MG63 (cell line): ENCODE measurements around the gene FASN. TPM values are rescaled to one million over a fixed set of nuclear protein-coding genes. Genes with fewer than 3 reads are reported as not detected.
A peak's percentile ranks its signal among the peaks of the same experiment; 100 is the strongest.
"Not testable (repeated sequence)": the region's sequence is repeated elsewhere in the genome, so short reads cannot be mapped to it uniquely, and the experiment has no call there.

Experiments used
- DNase-seq: peaks from one replicate; pipeline ENCODE4 v3.0.0-alpha.2; 2020
- H3K27me3 ChIP-seq: fragments of 250-450 bp; sonication (Bioruptor Pico); 2 replicates; pipeline ENCODE4 v1.5.1; 2020; ENCODE audit warnings: mild to moderate bottlenecking, moderate library complexity
- H3K36me3 ChIP-seq: fragments of 250-450 bp; sonication (Bioruptor Pico); 2 replicates; pipeline ENCODE4 v1.5.1; 2020; ENCODE audit warnings: mild to moderate bottlenecking, moderate library complexity
- H3K4me3 ChIP-seq: fragments of 250-450 bp; sonication (Bioruptor Pico); 2 replicates; pipeline ENCODE4 v1.5.1; 2020; ENCODE audit warnings: mild to moderate bottlenecking, moderate library complexity
- H3K9me3 ChIP-seq: fragments of 250-450 bp; sonication (Bioruptor Pico); 2 replicates; pipeline ENCODE4 v1.5.1; 2020; ENCODE audit warnings: mild to moderate bottlenecking, moderate library complexity
- total RNA-seq: library from RNA; depleted of rRNA; stranded (reverse); fragments of >200 nt; shearing (Covaris generic); gene quantifications from 2 replicates; pipeline ENCODE4 v1.2.3, GENCODE V29; 2014; ENCODE audit warnings: low replicate concordance; rRNA removed

The FASN gene
- total RNA-seq, result 112 and 125 TPM in 2 replicates

GRCh38 chr17:82098169-82098938, at the start of gene FASN:
Gene FASN, minus strand, starts transcription at chr17:82098236. Its CDS starts 1,791 bp downstream, at chr17:82096445.
- peak; percentile 98 for DNase-seq
- Histone ChIP-seq H3K36me3 (peaks cover 40% of the 10 kb centered on the region), H3K4me3 (peak within 1 kb of the TSS; percentile 84)

GRCh38 chr17:82146663-82147654, 48.9 kb upstream of the FASN start:
- Histone ChIP-seq H3K4me3 (no peak overlapping the region), H3K9me3 (no peaks in the 10 kb centered on the region), H3K27me3 (no peaks in the 10 kb centered on the region), H3K36me3 (peaks cover 4% of the 10 kb centered on the region; the same call in 1 of the 2 replicates)
- DNase-seq, result no peak

More at GRCh38 chr17:82098169-82098938, at the start of gene FASN:
- Histone ChIP-seq H3K27me3 (no peaks in the 10 kb centered on the region), H3K9me3 (no peaks in the 10 kb centered on the region)

- Histone ChIP-seq H3K4me3 (no peak overlapping the region), H3K27me3 (no peaks in the 10 kb centered on the region), H3K9me3 (no peaks in the 10 kb centered on the region), H3K36me3 (no peaks in the 10 kb centered on the region; the same call in 1 of the 2 replicates)
- no peak for DNase-seq
Observed at GRCh38 chr17:82145550-82146155, 47.6 kb upstream of the FASN start.

GRCh38 chr17:82143333-82143732, 45.3 kb upstream of the FASN start:
- H3K36me3 ChIP-seq, result peaks cover 5% of the 10 kb centered on the region
- no peaks in the 10 kb centered on the region for H3K27me3 ChIP-seq
- H3K9me3 ChIP-seq, result no peaks in the 10 kb centered on the region
- no peak for DNase-seq
- H3K4me3 ChIP-seq, result no peak overlapping the region

- H3K27me3 ChIP-seq, DNase-seq, H3K9me3 ChIP-seq, H3K4me3 ChIP-seq, H3K36me3 ChIP-seq: not testable (repeated sequence)
Observed at GRCh38 chr17:82139961-82140360, 41.9 kb upstream of the FASN start.

GRCh38 chr17:82138511-82138992, 40.5 kb upstream of the FASN start:
- Histone ChIP-seq H3K9me3 (no peaks in the 10 kb centered on the region), H3K4me3 (no peak overlapping the region), H3K36me3 (peaks cover 5% of the 10 kb centered on the region), H3K27me3 (no peaks in the 10 kb centered on the region)
- no peak for DNase-seq

GRCh38 chr17:82134101-82134500, 36.1 kb upstream of the FASN start:
- H3K27me3 ChIP-seq, result no peaks in the 10 kb centered on the region
- peaks cover 3% of the 10 kb centered on the region for H3K36me3 ChIP-seq
- DNase-seq, result no peak
- H3K4me3 ChIP-seq, result no peak overlapping the region
- H3K9me3 ChIP-seq, result no peaks in the 10 kb centered on the region

- peak; percentile 29 for DNase-seq
- H3K27me3 ChIP-seq, H3K4me3 ChIP-seq, H3K9me3 ChIP-seq, H3K36me3 ChIP-seq: not testable (repeated sequence)
Observed at GRCh38 chr17:82133166-82133953, 35.3 kb upstream of the FASN start.

- no peak for DNase-seq
- Histone ChIP-seq H3K4me3 (no peak overlapping the region), H3K9me3 (no peaks in the 10 kb centered on the region), H3K36me3 (no peaks in the 10 kb centered on the region; the same call in 1 of the 2 replicates), H3K27me3 (no peaks in the 10 kb centered on the region)
Observed at GRCh38 chr17:82129095-82129494, 31.1 kb upstream of the FASN start.

GRCh38 chr17:82128287-82128686, 30.3 kb upstream of the FASN start:
- no peak for DNase-seq
- Histone ChIP-seq H3K27me3 (no peaks in the 10 kb centered on the region), H3K4me3 (no peak overlapping the region), H3K9me3 (no peaks in the 10 kb centered on the region), H3K36me3 (peaks cover 3% of the 10 kb centered on the region)

- no peak for DNase-seq
- Histone ChIP-seq H3K4me3 (no peak overlapping the region), H3K9me3 (no peaks in the 10 kb centered on the region), H3K36me3 (peaks cover 3% of the 10 kb centered on the region), H3K27me3 (no peaks in the 10 kb centered on the region)
Observed at GRCh38 chr17:82127704-82128103, 29.7 kb upstream of the FASN start.

GRCh38 chr17:82127315-82127595, 29.2 kb upstream of the FASN start:
- no peaks in the 10 kb centered on the region for H3K9me3 ChIP-seq
- no peak for DNase-seq
- no peak overlapping the region for H3K4me3 ChIP-seq
- peaks cover 3% of the 10 kb centered on the region for H3K36me3 ChIP-seq
- H3K27me3 ChIP-seq, result no peaks in the 10 kb centered on the region

- H3K36me3 ChIP-seq, result peaks cover 3% of the 10 kb centered on the region
- H3K27me3 ChIP-seq, result no peaks in the 10 kb centered on the region
- no peak for DNase-seq
- H3K4me3 ChIP-seq, result no peak overlapping the region
- no peaks in the 10 kb centered on the region for H3K9me3 ChIP-seq
Observed at GRCh38 chr17:82126556-82127314, 28.7 kb upstream of the FASN start.

GRCh38 chr17:82124101-82124500, 26.1 kb upstream of the FASN start:
- Histone ChIP-seq H3K36me3 (peaks cover 5% of the 10 kb centered on the region), H3K4me3 (no peak overlapping the region), H3K27me3 (no peaks in the 10 kb centered on the region), H3K9me3 (no peaks in the 10 kb centered on the region)
- no peak for DNase-seq
